Measurements from ENCODE around the gene SOCS2. TPM values are rescaled to one million over a fixed set of nuclear protein-coding genes. Genes with fewer than 3 reads are reported as not detected.

The SOCS2 gene, protein sequence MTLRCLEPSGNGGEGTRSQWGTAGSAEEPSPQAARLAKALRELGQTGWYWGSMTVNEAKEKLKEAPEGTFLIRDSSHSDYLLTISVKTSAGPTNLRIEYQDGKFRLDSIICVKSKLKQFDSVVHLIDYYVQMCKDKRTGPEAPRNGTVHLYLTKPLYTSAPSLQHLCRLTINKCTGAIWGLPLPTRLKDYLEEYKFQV
- total RNA-seq: 10 to 100 TPM in 1 of 2 donors, 1 to 10 TPM in 1; 5.1 to 13.1 TPM

- peaks cover 10 to 16% of the 10 kb centered on the region in 2 donors for H3K36me3 Mint-ChIP-seq
- peak; percentile 24 to 61 for DNase-seq (ENCODE audit: low spot score in 2 of 2)
- no peaks in the 10 kb centered on the region for H3K9me3 Mint-ChIP-seq
- ATAC-seq: no peak
- peak within 1 kb of the TSS in 1 of 2 donors; percentile 53 for H3K27ac Mint-ChIP-seq
These were observed at the start of gene SOCS2 for GRCh38 chr12:93571925-93572711. Gene SOCS2, plus strand, starts transcription at chr12:93572675. Its CDS starts 223 bp downstream, at chr12:93572898.

- no peaks in the 10 kb centered on the region for H3K36me3 Mint-ChIP-seq
- no peaks in the 10 kb centered on the region for H3K9me3 Mint-ChIP-seq
- H3K27ac Mint-ChIP-seq: no peak overlapping the region
- no peak for DNase-seq (ENCODE audit: low spot score in 2 of 2)
- ATAC-seq: no peak
These were observed 47.9 kb upstream of the SOCS2 start for GRCh38 chr12:93524386-93525133.

DNA sequence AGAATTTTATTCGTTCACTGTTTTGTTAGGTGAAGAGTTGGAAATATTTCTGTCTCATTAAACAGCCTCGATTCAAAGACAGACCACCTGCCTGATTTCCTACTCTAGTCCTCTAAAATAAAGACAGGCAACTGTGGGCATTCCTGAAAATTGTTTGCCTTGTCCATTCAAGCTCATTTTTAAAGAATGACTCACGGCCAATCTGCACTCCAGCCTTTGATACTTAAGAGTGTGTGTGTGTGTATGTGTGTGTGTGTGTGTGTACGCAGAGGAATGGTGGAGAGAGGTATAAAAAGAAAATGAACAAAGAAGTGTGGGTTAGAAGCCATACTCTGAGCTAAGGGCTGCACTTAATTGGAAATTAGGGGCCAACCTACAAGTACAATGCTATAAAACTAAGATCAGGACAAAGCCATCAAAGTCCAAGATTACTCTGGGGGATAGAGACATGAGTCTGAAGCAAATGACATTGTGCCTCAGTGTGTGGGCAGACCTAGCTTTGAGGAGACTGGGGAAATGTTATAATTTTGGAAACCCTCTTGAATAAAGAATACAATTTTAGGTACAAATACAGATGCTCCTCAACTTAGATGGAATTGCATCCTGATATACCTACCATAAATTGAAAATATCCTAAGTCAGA lies 45.6 kb upstream of the SOCS2 start:
- Mint-ChIP-seq H3K9me3 (no peaks in the 10 kb centered on the region), H3K36me3 (no peaks in the 10 kb centered on the region), H3K27ac (no peak overlapping the region)
- ATAC-seq: no peak
- no peak for DNase-seq (ENCODE audit: low spot score in 2 of 2)

DNA sequence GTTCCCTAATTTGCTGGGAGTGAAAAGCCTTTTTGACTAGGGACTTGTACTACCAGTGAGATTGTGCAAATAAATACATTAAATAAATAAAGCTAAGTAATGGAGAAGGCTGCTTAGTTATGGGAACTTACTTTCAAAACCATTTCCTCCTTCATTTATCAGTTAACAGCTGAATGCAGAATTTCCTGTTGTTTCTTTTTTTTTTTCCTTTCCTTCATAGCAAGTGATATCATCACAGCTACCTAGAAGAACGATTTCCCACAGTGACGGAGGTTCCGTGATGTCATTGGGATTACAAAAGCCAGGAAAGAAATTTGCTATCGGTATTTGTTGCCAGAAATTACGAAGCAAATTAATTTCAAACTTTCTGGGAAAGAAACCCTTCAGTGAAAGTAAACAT lies 42.1 kb upstream of the SOCS2 start:
- ATAC-seq (no peak), DNase-seq (ENCODE audit: low spot score in 2 of 2) (no peak)
- no peaks in the 10 kb centered on the region for H3K9me3 Mint-ChIP-seq
- H3K36me3 Mint-ChIP-seq: no peaks in the 10 kb centered on the region
- peak overlapping the region in 1 of 2 donors; percentile 76 for H3K27ac Mint-ChIP-seq

GRCh38 chr12:93533310-93533709 lies 39.2 kb upstream of the SOCS2 start:
- ATAC-seq: no peak
- Mint-ChIP-seq H3K27ac (no peak overlapping the region), H3K9me3 (no peaks in the 10 kb centered on the region), H3K36me3 (no peaks in the 10 kb centered on the region)
- DNase-seq (ENCODE audit: low spot score in 2 of 2): no peak

DNA sequence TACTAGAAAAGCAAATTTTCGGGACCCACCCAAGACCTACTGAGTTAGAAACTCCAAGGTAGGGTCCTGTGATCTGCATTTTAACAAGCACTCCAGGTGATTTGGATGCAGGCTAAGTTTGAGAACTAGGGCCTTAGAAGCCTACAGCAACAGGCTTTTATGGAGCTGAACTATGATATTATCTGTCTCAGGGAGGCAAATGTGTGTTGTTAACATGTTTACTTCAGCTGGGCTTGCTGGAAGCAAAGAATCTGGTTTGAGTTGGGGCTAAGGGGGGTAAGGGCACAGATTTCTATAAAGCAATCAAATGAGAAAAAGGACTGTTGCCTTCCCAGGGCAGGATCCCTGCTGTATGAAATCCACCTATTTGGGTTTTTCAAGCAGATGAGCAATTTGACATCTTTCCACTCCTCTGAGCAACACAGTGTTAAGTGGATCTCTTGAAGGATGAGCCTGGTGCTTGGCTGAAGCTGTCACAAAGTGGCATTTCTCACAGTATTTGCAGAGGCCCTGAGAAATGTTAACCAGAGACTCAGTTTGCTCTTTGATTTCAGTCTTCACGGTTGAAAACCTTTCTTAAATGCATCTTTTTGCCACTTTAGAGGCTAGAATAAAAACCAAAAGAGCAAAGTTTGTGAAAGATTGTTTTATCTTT lies 36.2 kb upstream of the SOCS2 start:
- DNase-seq (ENCODE audit: low spot score in 2 of 2) (no peak), ATAC-seq (no peak)
- Mint-ChIP-seq H3K9me3 (no peaks in the 10 kb centered on the region), H3K27ac (no peak overlapping the region), H3K36me3 (no peaks in the 10 kb centered on the region)

DNA sequence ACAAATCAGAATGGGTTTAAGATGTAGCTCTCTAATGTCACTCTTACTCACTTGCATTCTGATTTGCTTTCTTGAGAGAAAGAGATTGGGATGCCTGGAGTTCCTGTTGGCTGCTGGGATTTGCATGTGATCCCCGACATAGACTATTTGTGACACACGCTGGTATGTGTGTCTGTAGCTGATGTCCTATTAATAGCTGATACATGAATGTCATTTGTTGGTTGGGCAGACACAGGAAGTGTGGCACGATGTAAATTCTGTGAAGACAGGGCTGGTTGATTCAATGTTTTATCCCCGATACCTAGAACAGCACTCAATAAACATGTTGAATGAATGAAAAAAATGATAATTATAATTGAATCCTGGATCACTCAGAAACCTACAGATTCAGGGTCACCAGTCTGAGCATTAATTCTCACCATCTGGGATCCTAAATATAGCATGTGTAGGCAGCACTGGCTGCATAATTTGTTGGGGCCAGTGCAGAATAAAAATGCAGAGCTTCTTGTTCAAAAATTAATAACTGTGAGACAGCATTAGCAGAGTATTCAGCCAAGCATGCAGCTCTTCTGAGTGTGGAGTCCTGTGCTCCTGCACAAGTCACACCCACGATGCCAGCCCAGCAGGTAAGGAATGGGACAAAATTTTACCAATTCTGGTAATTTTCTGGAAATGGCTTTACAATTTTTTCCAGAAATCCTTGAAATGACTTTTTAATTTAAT lies 35.5 kb upstream of the SOCS2 start:
- no peak overlapping the region for H3K27ac Mint-ChIP-seq
- no peaks in the 10 kb centered on the region for H3K36me3 Mint-ChIP-seq
- no peaks in the 10 kb centered on the region for H3K9me3 Mint-ChIP-seq
- ATAC-seq (no peak), DNase-seq (ENCODE audit: low spot score in 2 of 2) (no peak)

GRCh38 chr12:93537769-93538168 lies 34.7 kb upstream of the SOCS2 start:
- ATAC-seq (no peak), DNase-seq (ENCODE audit: low spot score in 2 of 2) (no peak)
- H3K27ac Mint-ChIP-seq: no peak overlapping the region
- H3K9me3 Mint-ChIP-seq: no peaks in the 10 kb centered on the region
- no peaks in the 10 kb centered on the region for H3K36me3 Mint-ChIP-seq

- H3K9me3 Mint-ChIP-seq: no peaks in the 10 kb centered on the region
- DNase-seq (ENCODE audit: low spot score in 2 of 2): no peak
- no peaks in the 10 kb centered on the region for H3K36me3 Mint-ChIP-seq
- H3K27ac Mint-ChIP-seq: no peak overlapping the region
- no peak for ATAC-seq
These were observed 32.7 kb upstream of the SOCS2 start for GRCh38 chr12:93539821-93540220.

GRCh38 chr12:93540466-93540865 lies 32.0 kb upstream of the SOCS2 start:
- no peaks in the 10 kb centered on the region for H3K9me3 Mint-ChIP-seq
- no peak for ATAC-seq
- DNase-seq (ENCODE audit: low spot score in 2 of 2): no peak
- H3K27ac Mint-ChIP-seq: no peak overlapping the region
- H3K36me3 Mint-ChIP-seq: no peaks in the 10 kb centered on the region

- Mint-ChIP-seq H3K27ac (no peak overlapping the region), H3K36me3 (no peaks in the 10 kb centered on the region), H3K9me3 (no peaks in the 10 kb centered on the region)
- ATAC-seq: peak in 1 of 2 donors; percentile 35
- DNase-seq (ENCODE audit: low spot score in 2 of 2): no peak
These were observed 30.8 kb upstream of the SOCS2 start for GRCh38 chr12:93541578-93542225.

- no peak for ATAC-seq
- peak overlapping the region in 1 of 2 donors; percentile 33 for H3K27ac Mint-ChIP-seq
- no peaks in the 10 kb centered on the region for H3K36me3 Mint-ChIP-seq
These were observed 24.7 kb upstream of the SOCS2 start for GRCh38 chr12:93547778-93548177.

GRCh38 chr12:93549174-93549573 lies 23.3 kb upstream of the SOCS2 start:
- ATAC-seq: no peak

More at GRCh38 chr12:93547778-93548177, 24.7 kb upstream of the SOCS2 start:
- no peak for DNase-seq (ENCODE audit: low spot score in 2 of 2)
- no peaks in the 10 kb centered on the region for H3K9me3 Mint-ChIP-seq

DNA sequence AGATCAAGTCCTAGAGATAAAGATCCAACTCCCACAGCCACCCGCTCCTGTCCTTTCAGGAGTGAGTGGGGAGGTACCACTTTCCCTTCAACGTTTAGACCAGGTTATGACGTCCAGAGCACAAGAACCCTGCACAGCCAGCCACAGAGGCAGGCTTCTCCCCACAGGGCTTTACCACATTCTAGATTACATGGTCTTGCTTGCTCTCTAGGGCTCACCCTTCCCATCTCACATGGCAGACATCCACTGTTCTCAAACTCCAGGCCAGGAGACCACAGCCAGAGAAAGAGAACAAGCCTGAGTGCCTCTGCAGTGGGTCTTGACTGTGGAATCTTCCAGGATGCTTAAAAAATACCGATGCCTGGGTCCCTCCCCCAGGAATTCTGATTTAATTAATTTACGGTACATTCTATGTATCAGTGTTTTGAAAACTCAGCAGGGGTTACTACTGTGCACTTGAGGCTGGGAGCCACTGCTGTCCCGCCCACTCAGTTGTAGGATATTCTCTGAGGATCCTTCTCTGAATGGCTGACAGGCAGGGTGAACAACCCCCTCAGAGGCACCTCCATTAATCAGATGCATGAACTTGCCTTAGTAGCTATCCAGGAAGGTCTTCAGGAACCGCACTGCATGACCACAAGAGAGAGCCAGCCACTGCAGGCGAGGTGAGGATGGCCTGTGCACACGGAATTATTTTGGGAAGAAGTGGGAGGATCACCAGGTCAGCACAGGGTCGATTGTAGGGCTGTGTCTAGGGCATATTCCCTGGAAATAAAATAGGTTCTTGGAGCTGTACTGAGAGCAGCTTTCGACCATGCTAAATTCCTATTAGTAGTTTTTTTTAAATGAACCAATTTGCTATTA lies 21.5 kb upstream of the SOCS2 start:
- Mint-ChIP-seq H3K27ac (no peak overlapping the region), H3K9me3 (peaks cover 0 to 5% of the 10 kb centered on the region in 2 donors), H3K36me3 (no peaks in the 10 kb centered on the region)
- no peak for DNase-seq (ENCODE audit: low spot score in 2 of 2)
- ATAC-seq: no peak

More at GRCh38 chr12:93549174-93549573, 23.3 kb upstream of the SOCS2 start:
- no peak overlapping the region for H3K27ac Mint-ChIP-seq
- no peaks in the 10 kb centered on the region for H3K36me3 Mint-ChIP-seq
- DNase-seq (ENCODE audit: low spot score in 2 of 2): no peak
- peaks cover 0 to 5% of the 10 kb centered on the region in 2 donors for H3K9me3 Mint-ChIP-seq

All from activated naive CD4-positive, alpha-beta T cell treated with anti-CD3 and anti-CD28 coated beads, Interleukin-2, amount 50 U/mL, for 72 hours (primary cell).